IMR-90 (cell line): ENCODE results near the gene CEP70. TPM values are rescaled to one million over a fixed set of nuclear protein-coding genes. Genes with fewer than 3 reads are reported as not detected.

Experiments
- ATAC-seq: fragments of 200-7000 bp; cut with Tn5 transposase; 2 replicates; pipeline ENCODE4 v1.9.1; 2020; ENCODE audit warnings: low read depth, mild to moderate bottlenecking, moderate library complexity
- BruUV-seq: library from RNA; stranded (reverse); fragments of 400-500 nt; replicated peaks from 2 replicates; lab custom pipeline; 2021; lab: Mats Ljungman, UMichigan
- CTCF ChIA-PET: fragments of 300-600 bp; formaldehyde crosslinking; extraction: SDS; loops from one replicate; lab custom pipeline; 2021; ENCODE audit warnings: antibody characterized with exemption; lab: Yijun Ruan, JAX
- POLR2A ChIA-PET: fragments of 300-600 bp; sonication (Branson Sonifier 250); formaldehyde crosslinking; loops from one replicate; lab custom pipeline; 2022; ENCODE audit warnings: antibody characterized with exemption; ENCODE audit not compliant: unreplicated experiment; lab: Charles Lee
- DNase-seq: peaks from one replicate; pipeline ENCODE4 v3.0.0; 2013
- H2AFZ ChIP-seq: replicated peaks from 2 replicates; pipeline ENCODE3; 2013; ENCODE audit warnings: low read length, mild to moderate bottlenecking; ENCODE audit not compliant: poor library complexity
- H2AK5ac ChIP-seq: 2 replicates; pipeline ENCODE4 v1.6.1; 2013; ENCODE audit warnings: low read depth, low read length, inconsistent platforms
- H2AK9ac ChIP-seq: replicated peaks from 2 replicates; pipeline ENCODE3; 2013; ENCODE audit warnings: mild to moderate bottlenecking, low read depth, low read length, moderate library complexity; ENCODE audit not compliant: poor library complexity
- H2BK120ac ChIP-seq: 2 replicates; pipeline ENCODE4 v1.6.1; 2013; ENCODE audit warnings: low read depth, low read length, inconsistent platforms
- H2BK15ac ChIP-seq: 3 replicates; pipeline ENCODE4 v1.6.1; 2013; ENCODE audit warnings: low read depth, low read length, inconsistent platforms
- H2BK20ac ChIP-seq: 2 replicates; pipeline ENCODE4 v1.6.1; 2013; ENCODE audit warnings: low read depth, mild to moderate bottlenecking, inconsistent platforms, low read length, moderate library complexity
- H2BK5ac ChIP-seq: 2 replicates; pipeline ENCODE4 v1.6.1; 2013; ENCODE audit warnings: mild to moderate bottlenecking, low read depth, low read length, inconsistent platforms; ENCODE audit not compliant: poor library complexity, severe bottlenecking
- H3K14ac ChIP-seq: replicated peaks from 2 replicates; pipeline ENCODE4 v1.6.1; 2013; ENCODE audit warnings: low read depth, low read length, inconsistent platforms
- H3K18ac ChIP-seq: 2 replicates; pipeline ENCODE4 v1.6.1; 2013; ENCODE audit warnings: low read depth, low read length, control low read depth
- H3K23ac ChIP-seq: 2 replicates; pipeline ENCODE4 v1.6.1; 2013; ENCODE audit warnings: low read depth, low read length, inconsistent platforms
- H3K27ac ChIP-seq: 2 replicates; pipeline ENCODE4 v1.5.1; 2013; ENCODE audit warnings: mild to moderate bottlenecking, control low read depth, low read length; ENCODE audit not compliant: insufficient read depth
- H3K27me3 ChIP-seq: 2 replicates; pipeline ENCODE4 v1.6.1; 2013; ENCODE audit warnings: low read length; ENCODE audit not compliant: control insufficient read depth, insufficient read depth
- H3K36me3 ChIP-seq: 2 replicates; pipeline ENCODE4 v1.6.1; 2013; ENCODE audit warnings: low read length, mixed read lengths; ENCODE audit not compliant: control insufficient read depth, insufficient read depth
- H3K4ac ChIP-seq: 2 replicates; pipeline ENCODE4 v1.6.1; 2013; ENCODE audit warnings: low read depth, low read length, inconsistent platforms
- H3K4me1 ChIP-seq: 2 replicates; pipeline ENCODE4 v1.6.1; 2013; ENCODE audit warnings: low read length, mixed read lengths; ENCODE audit not compliant: control insufficient read depth, insufficient read depth
- H3K4me2 ChIP-seq: 2 replicates; pipeline ENCODE4 v1.6.1; 2013; ENCODE audit warnings: low read depth, mild to moderate bottlenecking, control low read depth, low read length, moderate library complexity
- H3K4me3 ChIP-seq: 2 replicates; pipeline ENCODE4 v1.5.1; 2013; ENCODE audit warnings: low read depth, mild to moderate bottlenecking, control low read depth, low read length, moderate library complexity; ENCODE audit not compliant: insufficient read depth
- H3K56ac ChIP-seq: 2 replicates; pipeline ENCODE4 v1.6.1; 2013; ENCODE audit warnings: low read length, inconsistent platforms; ENCODE audit not compliant: insufficient read depth; ENCODE audit errors: extremely low read depth
- H3K79me1 ChIP-seq, 2 experiments: 2 replicates each; pipeline ENCODE4 v1.6.1; 2013; ENCODE audit warnings: low read length in 2 of 2, inconsistent platforms in 1 of 2, low read depth in 1 of 2
- H3K9ac ChIP-seq: 2 replicates; pipeline ENCODE4 v1.6.1; 2013; ENCODE audit warnings: low read depth, low read length, control low read depth
- H3K9me1 ChIP-seq: 2 replicates; pipeline ENCODE4 v1.6.1; 2013; ENCODE audit warnings: low read length, inconsistent platforms; ENCODE audit not compliant: insufficient read depth
- H3K9me3 ChIP-seq: 2 replicates; pipeline ENCODE4 v1.6.1; 2013; ENCODE audit warnings: low read length; ENCODE audit not compliant: control insufficient read depth, insufficient read depth
- H4K20me1 ChIP-seq: 2 replicates; pipeline ENCODE4 v1.6.1; 2013; ENCODE audit warnings: low read length, inconsistent platforms; ENCODE audit not compliant: insufficient read depth
- H4K5ac ChIP-seq: 2 replicates; pipeline ENCODE4 v1.6.1; 2013; ENCODE audit warnings: mild to moderate bottlenecking, low read depth, low read length, control low read depth
- H4K8ac ChIP-seq, 2 experiments: 2 replicates each; pipeline ENCODE4 v1.6.1; 2013; ENCODE audit warnings: low read depth in 2 of 2, low read length in 2 of 2, control low read depth in 1 of 2, inconsistent platforms in 1 of 2
- H4K91ac ChIP-seq: 2 replicates; pipeline ENCODE4 v1.6.1; 2013; ENCODE audit warnings: low read depth, low read length, inconsistent platforms; ENCODE audit not compliant: insufficient read depth
- CEBPB ChIP-seq: IDR thresholded peaks from 2 replicates; pipeline ENCODE4 v1.6.1; 2012; ENCODE audit warnings: low read depth, low read length, improper control_type of control experiment
- MAFK ChIP-seq: IDR thresholded peaks from 2 replicates; pipeline ENCODE4 v1.6.1; 2012; ENCODE audit warnings: low read depth, low read length, improper control_type of control experiment
- RAD21 ChIP-seq: IDR thresholded peaks from 2 replicates; pipeline ENCODE4 v1.6.1; 2012; ENCODE audit warnings: low read length, improper control_type of control experiment
- RCOR1 ChIP-seq: IDR thresholded peaks from 2 replicates; pipeline ENCODE4 v1.6.1; 2012; ENCODE audit warnings: mild to moderate bottlenecking, low read length, improper control_type of control experiment; ENCODE audit not compliant: insufficient replicate concordance
- WGBS, 2 experiments: methylation state at CpG; one replicate each; pipeline versions ENCODE4 v1.1.5 to v1.1.7; 2013; ENCODE audit warnings: missing lambda C conversion rate in 2 of 2; ENCODE audit not compliant: insufficient read length in 1 of 2; ENCODE audit errors: extremely low coverage in 2 of 2; 5-methylcytosine and 5-hydroxymethylcytosine counted together
- dilution Hi-C: fragments of 300-500 bp; cut with HindIII; formaldehyde crosslinking; loops from one replicate; pipeline ENCODE4 v1.14.3; 2018; ENCODE audit warnings: low sequenced_read_pairs; ENCODE audit not compliant: unreplicated experiment
- in situ Hi-C: fragments of 300-500 bp; cut with MboI; formaldehyde crosslinking; loops from 3 replicates; pipeline ENCODE4 v1.14.3; 2019; ENCODE audit warnings: low sequenced_read_pairs, inconsistent platforms, mixed read lengths
- intact Hi-C: fragments of 100-400 bp; cut with micrococcal nuclease; formaldehyde crosslinking; loops from 2 replicates; pipeline ENCODE4 v1.10.0; 2022
- polyA plus RNA-seq, 3 experiments: library from polyadenylated mRNA; depleted of rRNA; stranded (reverse); fragments of >200 nt; gene quantifications; 2 replicates each; pipeline ENCODE4 v1.2.3, GENCODE V29; 2012; ENCODE audit warnings: low replicate concordance in 1 of 3
- total RNA-seq: library from RNA; depleted of rRNA; stranded (reverse); fragments of >200 nt; gene quantifications from 2 replicates; pipeline ENCODE4 v1.2.3, GENCODE V29; 2012

Gene CEP70
- total and polyA plus RNA-seq, 2 of the 4 experiments (the other 2 are of a cell fraction): 4.6 to 11.1 TPM

DNA sequence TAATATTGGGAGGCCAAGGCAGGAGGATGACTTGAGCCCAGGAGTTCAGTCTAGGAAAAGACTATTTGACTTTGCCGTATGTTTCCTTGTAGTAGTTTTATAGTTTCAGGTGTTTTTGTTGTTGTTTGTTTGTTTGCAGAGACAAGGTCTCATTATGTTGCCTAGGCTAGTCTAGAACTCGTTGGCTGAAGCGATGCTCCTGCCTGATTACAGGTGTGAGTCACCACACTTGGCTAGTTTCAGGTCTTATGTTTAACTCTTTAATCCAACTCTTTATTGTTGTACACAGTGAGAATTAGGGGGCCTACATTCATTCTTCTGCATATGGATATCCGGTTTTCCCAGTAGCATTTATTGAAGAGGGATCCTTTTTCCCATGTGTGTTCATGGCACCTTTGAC, 46.5 kb upstream of the CEP70 start:
- TF ChIP-seq RCOR1: no peak
- no peak for TF ChIP-seq RAD21
- no peak for TF ChIP-seq MAFK
- TF ChIP-seq CEBPB: no peak
- Histone ChIP-seq H3K4me3 (no peak overlapping the region), H3K4me2 (no peak overlapping the region), H3K56ac (no peak overlapping the region), H2AK9ac (no peak overlapping the region), H3K27ac (no peak overlapping the region), H3K4me1 (no peaks in the 10 kb centered on the region), H3K27me3 (no peaks in the 10 kb centered on the region), H3K14ac (no peak overlapping the region), H3K36me3 (no peaks in the 10 kb centered on the region), H2BK5ac (no peak overlapping the region), H2AFZ (no peak overlapping the region), H3K4ac (no peak overlapping the region), H4K8ac (no peak overlapping the region), H3K18ac (no peak overlapping the region), H3K79me1 (no peaks in the 10 kb centered on the region), H3K9ac (no peak overlapping the region), H2BK20ac (no peak overlapping the region), H3K9me3 (peaks cover 9% of the 10 kb centered on the region), H2AK5ac (no peak overlapping the region), H4K20me1 (no peaks in the 10 kb centered on the region), H4K91ac (no peak overlapping the region), H3K23ac (no peak overlapping the region), H3K9me1 (no peaks in the 10 kb centered on the region), H2BK120ac (no peak overlapping the region), H4K5ac (no peak overlapping the region), H2BK15ac (no peak overlapping the region)
- ATAC-seq (no peak), DNase-seq (no peak)
- intact Hi-C loops (no loop called here), dilution Hi-C loops (no loop called here), in situ Hi-C loops (no loop called here)
- ChIA-PET POLR2A (no interaction called here), CTCF (no interaction called here)
- BruUV-seq: no TSS peak
- no CpG with 5 or more reads among the region's 4 CpGs for WGBS, 2 experiments
